Muscle layer of duodenum (tissue), 2 donors: ENCODE measurements around the gene AQP6.

Experiments used
- H3K27ac ChIP-seq: one replicate; pipeline ENCODE4 v1.7.0; 2013; ENCODE audit warnings: mild to moderate bottlenecking, low read length
- H3K27me3 ChIP-seq: one replicate; pipeline ENCODE4 v1.7.0; 2013; ENCODE audit warnings: low read depth, mild to moderate bottlenecking, control low read depth, low read length
- H3K36me3 ChIP-seq, 2 donors: one replicate each; pipeline ENCODE4 v1.7.0; 2013; ENCODE audit warnings: low read length in 2 of 2, control low read depth in 1 of 2, mild to moderate bottlenecking in 1 of 2; ENCODE audit not compliant: insufficient read depth in 2 of 2, control insufficient read depth in 1 of 2
- H3K4me1 ChIP-seq, 2 donors: one replicate each; pipeline ENCODE4 v1.7.0; 2013; ENCODE audit warnings: low read length in 2 of 2, mild to moderate bottlenecking in 2 of 2, control low read depth in 1 of 2, moderate library complexity in 1 of 2; ENCODE audit not compliant: insufficient read depth in 2 of 2, control insufficient read depth in 1 of 2
- H3K4me3 ChIP-seq, 2 donors: one replicate each; pipeline ENCODE4 v1.7.0; 2013; ENCODE audit warnings: low read length in 2 of 2, low read depth in 1 of 2, mild to moderate bottlenecking in 1 of 2
- H3K9me3 ChIP-seq, 2 donors: one replicate each; pipeline ENCODE4 v1.7.0; 2013; ENCODE audit warnings: low read length in 2 of 2, control low read depth in 1 of 2, mild to moderate bottlenecking in 1 of 2; ENCODE audit not compliant: control insufficient read depth in 1 of 2
- donor health status: healthy.

The AQP6 gene

DNA sequence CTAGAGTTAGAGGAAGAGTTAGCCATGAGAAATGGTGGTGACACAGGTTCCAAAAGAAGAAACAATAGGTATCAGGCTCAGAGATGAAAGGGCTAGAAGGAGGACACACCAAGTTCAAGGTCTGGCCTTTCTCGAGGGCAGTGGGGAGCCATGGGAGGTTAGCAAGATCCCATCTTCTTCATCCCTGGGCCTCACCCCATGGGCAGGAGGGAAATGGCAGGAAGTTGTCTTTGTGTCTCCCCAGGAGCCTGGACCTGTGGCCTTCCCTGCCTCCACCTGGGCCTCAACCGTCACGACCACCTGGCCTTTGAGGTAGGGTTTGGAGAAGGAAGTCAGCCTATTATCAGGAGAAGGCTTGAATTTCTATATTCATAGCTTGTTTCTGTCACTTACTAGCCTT is 28.0 kb upstream of the AQP6 start:
- H3K27ac ChIP-seq = no peak overlapping the region
- H3K4me3 ChIP-seq = no peak overlapping the region
- no peaks in the 10 kb centered on the region for H3K27me3 ChIP-seq
- no peaks in the 10 kb centered on the region for H3K36me3 ChIP-seq
- H3K4me1 ChIP-seq = no peaks in the 10 kb centered on the region
- no peaks in the 10 kb centered on the region for H3K9me3 ChIP-seq

GRCh38 chr12:49945394-49946080 is 27.2 kb upstream of the AQP6 start:
- no peak overlapping the region for H3K27ac ChIP-seq
- no peaks in the 10 kb centered on the region for H3K9me3 ChIP-seq
- no peaks in the 10 kb centered on the region for H3K27me3 ChIP-seq
- H3K4me3 ChIP-seq = peak overlapping the region; percentile 40 to 45
- H3K4me1 ChIP-seq = no peaks in the 10 kb centered on the region
- no peaks in the 10 kb centered on the region for H3K36me3 ChIP-seq

- Histone ChIP-seq H3K4me1 (no peaks in the 10 kb centered on the region), H3K27ac (no peak overlapping the region), H3K9me3 (no peaks in the 10 kb centered on the region), H3K36me3 (no peaks in the 10 kb centered on the region), H3K27me3 (no peaks in the 10 kb centered on the region), H3K4me3 (no peak overlapping the region)
These were observed 26.7 kb upstream of the AQP6 start for GRCh38 chr12:49946086-49946485.

DNA sequence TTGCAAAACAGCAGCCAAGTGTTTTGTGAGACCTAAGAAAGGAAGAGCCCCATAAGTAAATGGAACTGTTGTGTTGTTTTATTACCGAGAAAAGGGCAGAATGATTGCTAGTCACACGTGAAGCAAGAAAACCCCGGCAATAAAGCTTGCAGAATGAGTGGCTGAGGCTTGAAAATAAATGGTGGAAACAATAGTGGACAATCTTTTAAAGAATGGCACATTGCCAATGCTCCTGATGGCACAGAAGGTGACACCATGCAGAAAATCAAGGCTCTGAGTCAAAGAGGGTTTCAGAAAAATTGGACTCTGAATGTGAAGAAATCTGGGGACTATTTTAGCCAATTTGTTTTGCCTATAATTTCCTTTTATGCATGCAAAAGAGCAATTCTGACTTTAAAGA is 26.2 kb upstream of the AQP6 start:
- H3K27ac ChIP-seq = no peak overlapping the region
- H3K36me3 ChIP-seq = no peaks in the 10 kb centered on the region
- H3K4me3 ChIP-seq = no peak overlapping the region
- H3K4me1 ChIP-seq = no peaks in the 10 kb centered on the region
- no peaks in the 10 kb centered on the region for H3K9me3 ChIP-seq
- no peaks in the 10 kb centered on the region for H3K27me3 ChIP-seq

GRCh38 chr12:49947593-49948226 is 25.0 kb upstream of the AQP6 start:
- Histone ChIP-seq H3K4me3 (no peak overlapping the region), H3K4me1 (no peaks in the 10 kb centered on the region), H3K36me3 (no peaks in the 10 kb centered on the region), H3K27me3 (no peaks in the 10 kb centered on the region), H3K9me3 (no peaks in the 10 kb centered on the region), H3K27ac (no peak overlapping the region)

DNA sequence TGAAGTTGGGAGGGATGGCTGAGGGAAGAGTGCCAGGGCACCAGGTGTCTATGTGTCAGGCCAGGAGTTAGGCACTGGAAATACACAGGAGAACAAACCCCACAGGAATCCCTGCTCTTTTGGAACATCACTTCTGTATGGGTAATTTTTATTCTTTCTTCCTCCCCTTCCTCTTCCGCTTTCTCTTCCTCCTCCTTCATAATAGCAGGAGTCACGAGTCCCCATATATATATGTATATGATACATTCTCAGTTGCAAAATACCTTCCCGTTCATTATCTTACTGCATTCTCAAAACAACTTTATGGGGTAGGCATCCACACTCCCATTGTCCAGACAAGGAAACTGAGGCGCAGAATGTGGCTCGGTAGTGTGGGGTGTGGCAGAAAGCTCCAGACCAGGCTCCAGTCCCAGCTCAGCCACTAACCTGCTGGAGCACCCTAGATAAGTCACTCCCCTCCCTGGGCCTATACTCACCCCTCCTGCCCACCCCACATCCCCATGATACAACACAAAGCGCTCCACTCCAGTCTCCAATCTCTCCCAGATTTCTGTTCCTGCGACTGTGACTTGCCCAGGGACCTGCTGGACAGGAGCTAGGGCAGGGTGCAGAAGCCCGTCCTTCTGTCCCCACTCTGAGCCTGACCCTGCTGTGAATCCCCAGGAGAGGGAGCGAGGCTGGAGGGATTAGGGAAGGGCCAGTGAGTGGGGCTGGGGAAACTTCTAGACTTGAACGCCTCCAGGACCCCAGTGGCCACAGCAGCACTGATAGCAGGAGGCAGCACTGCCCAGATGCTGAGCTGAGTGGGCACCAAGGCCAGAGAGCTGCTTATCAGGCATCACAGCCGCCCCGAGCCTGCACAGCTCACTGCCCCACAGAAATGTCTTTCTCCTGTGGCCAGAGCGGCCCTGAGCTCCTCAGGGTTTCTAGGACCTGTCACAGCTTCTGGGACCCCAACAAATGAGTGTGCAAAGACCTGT is 23.6 kb upstream of the AQP6 start:
- H3K27me3 ChIP-seq = peaks cover 2% of the 10 kb centered on the region
- no peak overlapping the region for H3K4me3 ChIP-seq
- H3K9me3 ChIP-seq = no peaks in the 10 kb centered on the region
- no peaks in the 10 kb centered on the region for H3K36me3 ChIP-seq
- no peaks in the 10 kb centered on the region for H3K4me1 ChIP-seq
- H3K27ac ChIP-seq = no peak overlapping the region

DNA sequence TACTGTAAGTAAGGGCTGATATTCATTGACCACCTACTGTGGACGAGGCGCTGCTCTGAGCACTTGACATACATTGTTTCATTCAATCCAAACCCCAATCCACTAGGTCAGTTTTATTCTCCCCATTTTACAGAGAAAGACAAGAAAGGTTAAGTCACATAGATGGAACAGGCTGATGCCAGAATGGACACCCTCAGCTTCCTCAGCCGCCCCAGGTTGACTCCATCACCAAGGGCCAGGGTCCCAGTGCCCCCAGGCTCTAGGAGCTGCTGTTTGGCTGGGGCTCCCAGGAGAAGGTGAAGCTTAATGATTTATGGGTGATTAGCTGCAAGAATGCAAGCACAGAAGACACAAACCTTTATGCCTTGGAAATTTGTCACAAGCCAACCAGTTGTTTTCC is 22.9 kb upstream of the AQP6 start:
- no peak overlapping the region for H3K27ac ChIP-seq
- H3K27me3 ChIP-seq = peaks cover 8% of the 10 kb centered on the region
- H3K9me3 ChIP-seq = no peaks in the 10 kb centered on the region

GRCh38 chr12:49950273-49951251 is 22.2 kb upstream of the AQP6 start, which contains the start of gene AQP2:
Gene AQP2, plus strand, starts transcription at chr12:49950737. Its CDS starts 94 bp downstream, at chr12:49950831.
- no peak within 1 kb of the TSS for H3K27ac ChIP-seq
- no peaks in the 10 kb centered on the region for H3K9me3 ChIP-seq
- no peak within 1 kb of the TSS for H3K4me3 ChIP-seq
- H3K27me3 ChIP-seq = peaks cover 13% of the 10 kb centered on the region
- peaks cover 0 to 7% of the 10 kb centered on the region in 2 donors for H3K4me1 ChIP-seq
- no peaks in the 10 kb centered on the region for H3K36me3 ChIP-seq

More for the DNA sequence above, 22.9 kb upstream of the AQP6 start:
- H3K4me3 ChIP-seq = no peak overlapping the region
- peaks cover 0 to under 1% of the 10 kb centered on the region in 2 donors for H3K4me1 ChIP-seq
- H3K36me3 ChIP-seq = no peaks in the 10 kb centered on the region

GRCh38 chr12:49951411-49952240 is 21.1 kb upstream of the AQP6 start:
- no peaks in the 10 kb centered on the region for H3K36me3 ChIP-seq
- no peak overlapping the region for H3K27ac ChIP-seq
- peaks cover 21% of the 10 kb centered on the region for H3K27me3 ChIP-seq
- no peaks in the 10 kb centered on the region for H3K9me3 ChIP-seq
- H3K4me1 ChIP-seq = peaks cover 0 to 7% of the 10 kb centered on the region in 2 donors
- no peak overlapping the region for H3K4me3 ChIP-seq
